ENCODE data around the gene GMEB2.

GRCh38 chr20:63544958-63545516 lies 81.9 kb downstream of the GMEB2 start:
- TF ChIP-seq FOXA1 (IDR thresholded peaks at IDR 0.05) (no peak), FOXM1 (IDR thresholded peaks at IDR 0.05; ENCODE audit: borderline replicate concordance) (no peak), NFRKB (IDR thresholded peaks at IDR 0.05) (no peak), SUZ12 (IDR thresholded peaks at IDR 0.05) (no peak), FOXK2 (IDR thresholded peaks at IDR 0.05) (no peak), SP1 (IDR thresholded peaks at IDR 0.05) (no peak), ZNF384 (IDR thresholded peaks at IDR 0.05) (no peak), HDGF (IDR thresholded peaks at IDR 0.05; ENCODE audit: borderline replicate concordance) (no peak), LEF1 (IDR thresholded peaks at IDR 0.05; ENCODE audit: borderline replicate concordance) (no peak), ELF4 (IDR thresholded peaks at IDR 0.05) (no peak), PKNOX1 (IDR thresholded peaks at IDR 0.05) (no peak)
